Measurements from ENCODE around the gene DHRS2.

GRCh38 chr14:23663711-23664110 lies 27.5 kb downstream of the DHRS2 start:
- TF ChIP-seq CTCF (IDR thresholded peaks at IDR 0.05) (no peak), POLR2A (IDR thresholded peaks at IDR 0.05) (no peak)

Measured in right lobe of liver (tissue), 4 donors.